Stimulated activated CD4-positive, alpha-beta T cell treated with anti-CD3 and anti-CD28 coated beads, Interleukin-1b, Interleukin-23, amount 100 ng/mL, for 48 hours (primary cell): ENCODE data around the gene CKAP2L.
A peak's percentile ranks its signal among the peaks of the same experiment; 100 is the strongest.
"Not testable (repeated sequence)": the region's sequence is repeated elsewhere in the genome, so short reads cannot be mapped to it uniquely, and the experiment has no call there.

Experiments
- DNase-seq: peaks from one replicate; pipeline ENCODE4 v3.0.0-alpha.2; 2020

The CKAP2L gene

GRCh38 chr2:112724591-112725525 is 39.6 kb downstream of the CKAP2L start:
- DNase-seq = no peak

- DNase-seq = no peak
These were observed 40.4 kb downstream of the CKAP2L start for GRCh38 chr2:112723995-112724394.

GRCh38 chr2:112723547-112723940 is 40.9 kb downstream of the CKAP2L start:
- no peak for DNase-seq

- DNase-seq = no peak
These were observed 41.4 kb downstream of the CKAP2L start for GRCh38 chr2:112722816-112723546.

- no peak for DNase-seq
These were observed 42.4 kb downstream of the CKAP2L start for GRCh38 chr2:112721819-112722522.

- DNase-seq = no peak
These were observed 43.6 kb downstream of the CKAP2L start, which contains the start of gene NT5DC4 for GRCh38 chr2:112720785-112721184. TSS of gene NT5DC4 (plus strand) at chr2:112721020. CDS start at chr2:112721080, 60 bp downstream.

GRCh38 chr2:112718863-112719370 is 45.5 kb downstream of the CKAP2L start:
- no peak for DNase-seq

GRCh38 chr2:112716826-112717352 is 47.5 kb downstream of the CKAP2L start:
- DNase-seq = not testable (repeated sequence)

- not testable (repeated sequence) for DNase-seq
These were observed 48.3 kb downstream of the CKAP2L start for GRCh38 chr2:112716094-112716493.

GRCh38 chr2:112714836-112715631 is 49.4 kb downstream of the CKAP2L start:
- no peak for DNase-seq

GRCh38 chr2:112714331-112714730 is 50.1 kb downstream of the CKAP2L start:
- no peak for DNase-seq

GRCh38 chr2:112713926-112714325 is 50.5 kb downstream of the CKAP2L start:
- no peak for DNase-seq

GRCh38 chr2:112713585-112713925 is 50.9 kb downstream of the CKAP2L start:
- no peak for DNase-seq

GRCh38 chr2:112712903-112713584 is 51.4 kb downstream of the CKAP2L start:
- DNase-seq = peak; percentile 78

- no peak for DNase-seq
These were observed 51.9 kb downstream of the CKAP2L start for GRCh38 chr2:112712465-112712864.

GRCh38 chr2:112710956-112711750 is 53.3 kb downstream of the CKAP2L start:
- DNase-seq = no peak

- no peak for DNase-seq
These were observed 54.7 kb downstream of the CKAP2L start for GRCh38 chr2:112709703-112710102.

GRCh38 chr2:112708968-112709367 is 55.4 kb downstream of the CKAP2L start:
- no peak for DNase-seq

GRCh38 chr2:112706947-112707346 is 57.5 kb downstream of the CKAP2L start:
- not testable (repeated sequence) for DNase-seq

- DNase-seq = peak; percentile 63
These were observed 58.2 kb downstream of the CKAP2L start for GRCh38 chr2:112706170-112706664.
